SK-N-SH (cell line): ENCODE measurements around the gene RNGTT.

Experiments used
- CTCF ChIP-seq: fragments of 200-600 bp; sonication (generic); IDR thresholded peaks from 2 replicates; pipeline ENCODE4 v1.6.1; 2017; ENCODE audit warnings: antibody characterized with exemption, mild to moderate bottlenecking, moderate library complexity
- EP300 ChIP-seq, 2 experiments: IDR thresholded peaks; 2 replicates each; pipeline versions ENCODE4 v1.4.0 to v1.6.1; 2012; ENCODE audit warnings: borderline replicate concordance in 1 of 2, low read depth in 1 of 2, low read length in 1 of 2
- GATA2 ChIP-seq: sonication (generic); formaldehyde crosslinking; IDR thresholded peaks from 2 replicates; pipeline ENCODE4 v1.5.0; 2020; ENCODE audit warnings: mild to moderate bottlenecking, missing genetic modification reagents
- POLR2AphosphoS5 ChIP-seq: IDR thresholded peaks from 2 replicates; pipeline ENCODE4 v1.6.1; 2012; ENCODE audit warnings: low read depth, low read length
- RCOR1 ChIP-seq: fragments of 150-350 bp; IDR thresholded peaks from 2 replicates; pipeline ENCODE4 v1.6.1; 2017; ENCODE audit warnings: antibody characterized with exemption, low read length
- TAF1 ChIP-seq: IDR thresholded peaks from 2 replicates; pipeline ENCODE4 v1.6.1; 2012; ENCODE audit warnings: low read depth, mild to moderate bottlenecking, low read length, moderate library complexity, borderline replicate concordance
- ZBTB33 ChIP-seq: IDR thresholded peaks from 2 replicates; pipeline ENCODE4 v1.4.0; 2012; ENCODE audit warnings: low read depth, borderline replicate concordance

DNA sequence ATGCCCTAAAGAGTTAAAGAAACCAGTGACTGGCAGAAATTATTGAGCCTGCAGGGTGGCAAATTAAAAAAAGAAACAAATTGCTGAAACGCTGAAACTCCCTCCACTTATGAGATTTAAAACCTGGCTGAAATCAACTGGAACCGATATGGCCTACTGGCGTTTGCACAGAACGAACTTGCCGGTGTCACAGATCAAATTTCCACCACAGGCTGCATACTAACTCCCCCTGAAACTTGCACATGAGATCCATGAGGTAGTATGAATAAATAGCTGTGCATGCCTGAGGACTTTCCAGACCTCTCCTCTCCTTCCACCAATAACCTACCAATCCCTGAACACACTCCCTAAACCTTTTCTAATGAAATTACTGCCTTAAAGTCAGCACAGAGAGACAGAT lies 150.4 kb downstream of the RNGTT start:
- TF ChIP-seq CTCF = no peak
- TF ChIP-seq EP300 (IDR thresholded peaks at IDR 0.05; ENCODE audit: borderline replicate concordance in 1 of 2, low read depth in 1 of 2, low read length in 1 of 2) = no peak
- TF ChIP-seq RCOR1 = no peak
- TF ChIP-seq TAF1 = no peak
- TF ChIP-seq GATA2 = no peak
- no peak for TF ChIP-seq ZBTB33
- TF ChIP-seq POLR2AphosphoS5 = no peak
